ENCODE data around the gene LCE3D.
"Not testable (repeated sequence)": the region's sequence is repeated elsewhere in the genome, so short reads cannot be mapped to it uniquely, and the experiment has no call there.

Gene LCE3D

GRCh38 chr1:152580433-152580832 lies at the start of gene LCE3D:
Gene LCE3D, minus strand, starts transcription at chr1:152580516. Its CDS starts 580 bp downstream, at chr1:152579936.
- DNase-seq, result no peak

DNA sequence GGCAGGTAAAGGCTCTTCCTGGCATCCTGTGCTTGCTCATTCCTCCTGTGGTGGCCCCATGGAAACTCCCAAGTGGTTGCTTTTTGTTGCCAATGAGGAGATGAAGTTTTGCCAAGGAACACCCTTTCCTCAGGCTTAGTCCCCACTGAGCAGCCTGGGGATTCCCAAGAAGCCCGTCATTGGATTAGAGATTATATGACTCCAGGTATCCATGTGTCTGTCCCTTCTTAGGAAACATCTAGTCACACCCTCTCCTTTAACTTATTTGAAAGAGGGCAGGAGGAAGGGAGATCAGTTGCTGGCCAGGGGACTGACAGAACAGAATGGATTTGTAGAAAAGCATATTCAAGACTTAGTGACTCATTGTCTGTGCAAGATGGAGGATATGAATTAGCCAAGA lies 46.4 kb upstream of the LCE3D start:
- DNase-seq, result no peak

DNA sequence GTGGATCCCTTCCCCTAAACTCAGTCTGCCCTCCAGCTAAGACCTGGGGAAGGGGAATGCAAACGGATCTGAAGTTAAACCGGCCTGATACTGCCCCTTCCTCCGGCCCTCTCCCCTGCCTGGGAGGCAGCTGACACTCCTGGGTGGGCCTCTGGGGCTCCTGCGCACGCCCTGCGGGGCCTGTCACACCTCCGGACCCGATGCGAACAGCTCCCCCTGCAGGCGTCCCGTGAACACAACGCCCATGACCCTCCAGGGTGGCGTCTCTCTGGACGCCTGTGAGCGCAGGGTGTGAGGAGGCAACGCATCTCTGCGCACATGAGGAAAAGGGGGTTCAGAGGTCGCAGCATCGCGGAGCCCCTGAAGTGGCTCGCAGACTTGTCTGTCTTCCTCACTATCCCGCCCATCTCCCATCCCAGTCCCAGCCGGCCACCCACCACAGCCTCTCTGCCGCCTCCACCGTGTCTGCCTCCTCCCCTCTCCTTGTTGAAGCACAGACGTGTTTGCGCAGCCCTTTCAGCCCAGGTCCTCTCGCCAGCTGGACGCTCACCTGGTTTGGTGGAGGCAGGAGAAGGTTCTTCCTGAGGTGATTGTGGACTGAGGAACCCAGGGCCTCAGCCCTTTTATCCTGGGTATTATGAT lies 43.0 kb upstream of the LCE3D start:
- DNase-seq, result no peak

DNA sequence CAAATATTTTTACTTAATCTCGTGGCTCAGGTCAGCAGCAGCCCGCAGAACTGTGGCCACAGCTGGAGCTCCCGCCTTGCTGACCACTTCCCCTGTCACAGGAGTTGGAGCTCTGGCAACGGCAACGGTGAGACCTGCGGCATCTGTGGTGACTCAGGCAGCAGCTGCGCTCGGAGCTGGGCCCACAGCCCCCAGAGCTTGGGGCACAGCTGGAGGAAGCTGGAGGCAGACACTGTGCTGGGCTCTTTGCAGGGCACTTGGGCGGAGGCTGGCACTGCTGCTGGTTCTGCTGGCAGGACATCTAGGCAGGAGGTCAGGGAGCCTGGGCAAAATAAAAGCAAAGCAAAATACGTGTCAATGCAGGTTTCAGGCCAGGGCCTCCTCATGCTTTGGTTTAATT lies 42.5 kb upstream of the LCE3D start, which contains the start of gene LCE3A:
Gene LCE3A (minus strand): TSS at position 301 of the 400 bp plus-strand sequence. CDS start 0 bp downstream, at position 301.
- DNase-seq, result no peak

DNA sequence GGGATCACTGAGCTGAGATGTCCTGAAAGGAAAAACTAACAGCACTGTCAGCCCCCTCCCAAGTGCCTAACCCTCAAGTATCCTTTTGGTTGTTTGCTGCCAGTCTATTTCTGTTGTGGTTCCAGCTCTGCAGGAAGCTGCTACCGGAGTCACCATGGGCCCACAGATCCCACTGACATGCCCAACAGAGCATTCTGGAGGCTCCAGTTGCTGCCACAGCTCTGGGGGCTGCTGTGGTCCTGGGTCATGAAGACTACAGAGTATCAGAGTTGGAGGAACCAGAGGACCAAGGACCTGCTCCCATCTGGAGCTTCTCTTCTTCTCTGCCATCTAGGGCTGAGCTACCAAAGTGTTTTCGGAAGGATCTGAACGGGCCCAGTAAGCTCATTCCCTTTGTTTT lies 41.7 kb upstream of the LCE3D start:
- no peak for DNase-seq

DNA sequence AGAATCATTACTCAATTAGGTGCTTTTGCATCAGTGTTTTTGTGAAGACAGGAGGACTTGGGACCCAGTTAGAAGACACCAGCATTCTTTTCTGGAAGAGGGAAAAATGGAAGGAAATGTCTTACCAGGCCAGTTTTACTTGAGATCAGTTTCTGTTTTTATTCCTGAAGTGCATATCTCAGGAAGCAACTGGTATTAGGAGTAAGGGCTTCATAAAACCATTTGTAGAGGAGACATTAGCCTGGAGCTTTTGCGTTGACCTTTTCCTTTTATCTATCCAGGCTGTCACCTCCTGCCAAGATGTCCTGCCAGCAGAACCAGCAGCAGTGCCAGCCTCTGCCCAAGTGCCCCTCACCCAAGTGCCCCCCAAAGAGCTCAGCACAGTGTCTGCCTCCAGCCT lies 33.2 kb upstream of the LCE3D start, which contains the start of gene LCE3B:
Gene LCE3B (plus strand): TSS at position 301 of the 400 bp plus-strand sequence. CDS start 0 bp downstream, at position 301.
- DNase-seq, result no peak

DNA sequence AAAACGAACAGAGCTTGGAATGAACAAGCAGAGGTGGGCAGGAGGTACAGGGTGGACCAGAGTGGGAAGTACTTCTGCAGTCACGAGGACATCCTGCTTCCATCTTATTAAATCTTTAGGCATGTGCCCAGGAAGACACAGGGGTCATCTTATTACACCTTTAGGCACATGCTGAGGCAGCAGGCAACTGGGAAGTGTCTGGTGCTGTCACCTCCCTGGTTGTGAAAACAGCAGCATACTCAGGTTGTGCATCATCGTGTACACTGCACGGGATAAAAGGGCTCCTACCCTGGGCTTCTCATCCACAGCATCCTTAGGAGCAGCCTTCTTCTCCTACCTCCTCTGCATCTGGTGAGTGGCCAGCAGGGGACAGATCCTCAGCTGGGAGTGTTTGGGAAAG lies 19.6 kb upstream of the LCE3D start, which contains the start of gene LCE3C:
Gene LCE3C (plus strand): TSS at position 301 of the 400 bp plus-strand sequence. CDS start 498 bp downstream, outside the sequence.
- DNase-seq, result no peak

- DNase-seq, result no peak
Measured at GRCh38 chr1:152596986-152597385, 16.7 kb upstream of the LCE3D start.

DNA sequence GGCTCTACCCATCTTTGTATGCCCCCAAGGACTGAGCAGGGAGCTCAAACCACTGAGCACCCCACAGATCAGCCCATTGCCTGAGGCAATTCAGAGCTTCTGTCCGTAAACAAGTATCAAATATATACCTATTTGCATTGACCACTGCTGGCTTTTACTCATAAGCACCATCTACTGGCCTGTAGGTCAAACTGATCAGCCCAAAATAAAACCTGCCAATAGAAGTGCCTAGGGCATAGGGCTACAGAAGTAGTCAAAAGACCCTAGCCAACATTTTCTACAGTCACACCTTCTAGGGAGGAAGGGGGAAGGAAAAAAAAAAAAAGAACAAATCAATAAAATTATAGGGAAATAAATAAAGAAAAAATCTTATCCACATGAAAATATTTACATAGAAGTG lies 5.3 kb upstream of the LCE3D start:
- DNase-seq, result no peak

- DNase-seq, result no peak
Measured at GRCh38 chr1:152582647-152583046, 2.3 kb upstream of the LCE3D start.

DNA sequence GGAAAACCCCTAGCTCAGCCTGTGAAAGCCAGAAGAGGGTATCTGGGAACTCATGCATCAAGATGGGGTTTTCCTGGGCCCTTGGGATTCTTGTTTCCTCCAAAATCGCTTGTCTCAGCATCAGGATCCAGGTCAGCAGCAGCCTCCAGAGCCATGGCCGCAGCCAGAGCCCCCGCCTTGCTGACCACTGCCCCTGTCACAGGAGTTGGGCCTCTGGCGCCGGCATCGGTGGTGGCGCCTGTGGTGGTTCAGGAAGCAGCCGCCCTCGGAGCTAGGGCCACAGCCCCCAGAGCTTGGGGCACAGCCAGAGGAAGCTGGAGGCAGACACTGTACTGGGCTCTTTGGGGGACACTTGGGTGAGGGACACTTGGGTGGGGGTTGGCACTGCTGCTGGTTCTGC lies 790 bp downstream of the LCE3D start:
- not testable (repeated sequence) for DNase-seq

DNA sequence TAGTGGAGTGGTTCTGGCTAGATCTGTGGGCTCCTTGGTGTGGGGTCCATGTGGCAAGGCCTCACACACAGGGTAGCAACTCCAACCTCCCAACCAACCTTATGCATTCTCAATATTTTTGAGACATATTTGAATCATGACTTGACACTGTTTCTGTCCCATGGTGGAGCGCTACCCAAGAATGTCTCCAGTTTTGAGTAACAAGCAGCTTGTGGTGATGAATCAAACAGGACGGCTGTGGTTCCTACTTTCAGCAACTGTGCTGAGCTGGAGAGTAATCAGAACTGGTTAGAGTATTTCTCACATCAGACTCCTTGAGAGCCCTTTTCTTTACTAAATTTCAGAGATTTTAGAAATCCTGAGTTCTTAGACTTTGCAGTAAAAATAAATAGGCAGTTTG lies 3.1 kb downstream of the LCE3D start:
- no peak for DNase-seq

DNA sequence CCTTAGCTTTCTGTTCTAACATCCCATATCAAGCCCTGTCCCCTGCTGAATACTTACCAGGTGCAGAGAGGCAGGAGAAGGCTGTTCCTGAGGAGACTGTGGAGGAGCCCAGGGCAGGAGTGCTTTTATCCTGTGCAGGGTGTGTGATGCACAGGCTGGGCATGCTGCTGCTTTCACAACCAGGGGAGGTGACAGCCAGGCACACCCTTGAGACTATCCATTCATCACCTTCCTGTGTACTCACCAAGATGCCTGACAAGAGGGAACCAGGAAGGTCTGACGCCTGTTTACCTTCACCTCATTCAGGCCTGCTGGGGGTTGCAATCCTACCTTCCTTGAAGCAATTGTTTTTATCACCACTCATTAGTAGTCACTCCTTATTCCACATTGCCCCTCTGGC lies 13.6 kb downstream of the LCE3D start, which contains the start of gene LCE3E:
Gene LCE3E (minus strand): TSS at position 100 of the 400 bp plus-strand sequence. CDS start 572 bp downstream, outside the sequence.
- DNase-seq, result no peak

DNA sequence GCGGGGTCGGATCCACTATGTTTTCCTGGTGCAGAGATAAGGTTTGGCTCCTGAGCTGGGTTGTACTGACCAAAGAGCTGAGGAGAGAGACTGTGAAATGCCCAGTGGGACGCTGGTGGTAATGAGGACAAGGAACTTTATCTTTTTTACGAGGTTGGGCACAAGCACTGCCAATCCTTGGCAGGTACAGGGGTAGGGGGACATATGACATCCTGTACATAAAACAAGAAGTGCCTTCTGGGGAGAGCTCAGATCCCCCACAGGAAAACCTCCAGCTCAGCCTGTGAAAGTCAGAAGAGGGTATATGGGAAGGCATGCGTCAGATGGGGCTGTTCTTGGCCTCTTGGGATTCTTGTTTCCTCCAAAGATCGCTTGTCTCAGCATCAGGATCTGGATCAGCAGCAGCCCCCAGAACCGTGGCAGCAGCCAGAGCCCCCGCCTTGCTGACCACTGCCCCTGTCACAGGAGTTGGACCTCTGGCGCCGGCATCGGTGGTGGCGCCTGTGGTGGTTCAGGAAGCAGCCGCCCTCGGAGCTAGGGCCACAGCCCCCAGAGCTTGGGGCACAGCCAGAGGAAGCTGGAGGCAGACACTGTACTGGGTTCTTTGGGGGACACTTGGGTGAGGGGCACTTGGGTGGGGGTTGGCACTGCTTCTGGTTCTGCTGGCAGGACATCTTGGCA lies 14.6 kb downstream of the LCE3D start:
- DNase-seq, result no peak

DNA sequence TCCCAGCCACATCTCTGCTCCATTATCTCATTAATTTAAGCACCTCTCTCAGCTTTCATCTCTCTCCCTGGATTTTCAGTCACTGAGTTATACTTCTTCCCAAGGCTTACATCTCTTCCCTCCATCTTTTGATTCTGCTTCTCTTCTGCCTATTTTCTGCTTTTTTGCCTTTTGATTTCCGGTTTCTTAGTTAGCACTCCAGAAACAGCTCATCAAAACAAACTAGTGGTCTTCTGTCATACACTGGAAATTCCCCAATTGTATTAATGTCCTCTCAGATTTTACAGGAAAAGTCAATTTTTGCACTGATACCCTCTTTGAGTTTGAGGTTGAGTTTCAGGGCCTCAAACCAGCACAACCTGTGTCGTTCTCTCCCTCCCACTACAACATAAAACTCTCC lies 15.2 kb downstream of the LCE3D start:
- no peak for DNase-seq

DNA sequence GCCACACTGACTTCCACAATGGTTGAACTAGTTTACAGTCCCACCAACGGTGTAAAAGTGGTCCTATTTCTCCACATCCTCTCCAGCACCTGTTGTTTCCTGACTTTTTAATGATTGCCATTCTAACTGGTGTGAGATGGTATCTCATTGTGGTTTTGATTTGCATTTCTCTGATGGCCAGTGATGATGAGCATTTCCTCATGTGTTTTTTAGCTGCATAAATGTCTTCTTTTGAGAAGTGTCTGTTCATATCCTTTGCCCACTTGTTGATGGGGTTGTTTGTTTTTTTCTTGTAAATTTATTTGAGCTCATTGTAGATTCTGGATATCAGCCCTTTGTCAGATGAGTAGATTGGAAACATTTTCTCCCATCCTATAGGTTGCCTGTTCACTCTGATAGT lies 32.0 kb downstream of the LCE3D start:
- DNase-seq, result not testable (repeated sequence)

- no peak for DNase-seq
Measured at GRCh38 chr1:152546704-152547103, 33.6 kb downstream of the LCE3D start.

DNA sequence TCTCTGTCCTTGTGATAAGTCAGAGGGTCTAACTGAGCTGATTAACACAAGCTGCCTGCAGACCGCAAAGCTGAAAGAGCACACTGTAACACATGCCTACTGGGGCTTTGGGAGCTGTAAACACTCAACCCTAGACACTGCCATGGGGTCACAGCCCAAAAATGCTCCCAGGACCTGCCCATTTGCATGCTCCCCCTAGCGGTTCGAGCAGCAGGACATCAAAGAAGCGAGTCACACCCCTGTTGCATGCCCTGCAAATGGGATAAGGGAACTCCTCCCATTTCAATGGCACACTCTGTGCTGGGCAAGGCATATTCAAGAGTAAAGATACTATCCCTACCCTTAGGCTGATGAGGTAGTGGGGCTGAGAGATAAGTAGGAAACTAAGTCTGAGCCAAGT lies 36.5 kb downstream of the LCE3D start:
- DNase-seq, result no peak

DNA sequence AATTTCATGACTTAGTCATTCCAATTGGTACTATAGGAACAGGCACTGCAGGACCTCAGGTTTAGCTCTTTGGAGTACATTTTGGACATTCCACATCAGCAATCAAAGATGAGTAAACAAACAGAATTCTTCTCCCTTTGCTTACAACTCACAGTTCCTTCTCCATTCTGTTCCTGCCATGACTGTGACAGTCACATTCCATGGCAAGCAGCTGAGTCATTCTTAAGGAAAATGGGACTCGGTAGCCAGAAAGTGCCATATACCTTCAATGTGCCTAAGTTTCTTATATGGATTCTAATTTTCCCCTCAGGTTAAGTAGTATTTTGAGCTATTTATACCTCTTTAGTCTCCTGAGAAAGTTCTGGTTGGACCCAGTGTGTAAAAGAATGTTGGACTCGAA lies 40.4 kb downstream of the LCE3D start:
- no peak for DNase-seq

DNA sequence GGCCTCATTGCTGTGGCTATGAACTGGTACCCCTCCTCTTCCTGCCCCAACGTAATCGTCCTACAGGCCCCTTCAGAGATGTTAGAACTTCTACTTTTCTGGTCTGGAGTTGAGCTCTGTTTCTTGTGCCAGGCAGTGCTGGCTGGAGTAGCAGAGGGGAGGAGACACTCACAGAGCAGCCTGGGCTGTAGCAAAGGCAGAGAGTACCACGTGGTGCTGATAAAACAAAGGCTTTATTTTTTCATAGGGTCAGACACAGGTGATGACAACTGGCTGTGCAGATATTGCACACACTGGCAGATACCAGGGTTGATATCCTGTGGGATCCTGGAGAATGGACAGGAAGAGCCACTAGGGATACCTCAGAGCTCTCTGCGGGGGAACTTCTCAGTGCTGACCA lies 42.8 kb downstream of the LCE3D start:
- no peak for DNase-seq

DNA sequence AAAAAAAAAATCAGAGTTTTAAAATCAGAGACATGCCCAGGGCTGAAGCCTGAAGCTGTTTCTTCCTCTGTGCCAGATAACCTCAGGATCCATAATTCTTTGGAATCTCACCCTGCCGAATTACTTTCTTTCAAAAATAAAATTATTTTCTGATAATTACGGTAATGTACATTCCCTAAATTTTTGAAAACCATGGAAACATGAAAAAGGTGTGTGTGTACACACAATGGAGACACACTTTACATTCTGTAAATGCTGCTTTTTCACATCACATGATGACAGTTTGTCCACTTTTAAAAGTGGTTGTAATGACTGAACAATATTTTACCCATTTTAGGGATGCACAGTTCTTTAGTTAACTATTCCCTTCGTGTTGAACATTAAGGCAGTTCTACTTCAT lies 44.5 kb downstream of the LCE3D start:
- DNase-seq, result no peak

GRCh38 chr1:152533327-152533938 lies 46.9 kb downstream of the LCE3D start:
- no peak for DNase-seq
